K562 (cell line): ENCODE measurements around the gene NUP210. TPM values are rescaled to one million over a fixed set of nuclear protein-coding genes. Genes with fewer than 3 reads are reported as not detected.

Experiments used
- ARID1B ChIP-seq: fragments of 450-650 bp; IDR thresholded peaks from 2 replicates; pipeline ENCODE4 v1.6.1; 2016; ENCODE audit warnings: antibody characterized with exemption, mild to moderate bottlenecking, inconsistent platforms
- BHLHE40 ChIP-seq: IDR thresholded peaks from 2 replicates; pipeline ENCODE4 v1.6.1; 2011; ENCODE audit warnings: low read length, improper control_type of control experiment
- CBFA2T2 ChIP-seq: fragments of 450-650 bp; conservative IDR thresholded peaks from 2 replicates; pipeline ENCODE4 v1.6.1; 2017; ENCODE audit warnings: mild to moderate bottlenecking
- CBX1 ChIP-seq: sonication (generic); IDR thresholded peaks from 2 replicates; pipeline ENCODE4 v1.6.1; 2016; ENCODE audit warnings: antibody characterized with exemption, low read depth, mild to moderate bottlenecking
- CBX8 ChIP-seq: fragments of 200-600 bp; sonication (generic); IDR thresholded peaks from 2 replicates; pipeline ENCODE4 v1.6.1; 2012; ENCODE audit warnings: borderline replicate concordance, mixed run types, low read depth, mild to moderate bottlenecking, moderate library complexity, mixed read lengths, low read length, control low read depth, inconsistent platforms; ENCODE audit not compliant: poor library complexity, severe bottlenecking; ENCODE audit errors: extremely low read depth
- CGGBP1 ChIP-seq: fragments of 250-450 bp; sonication (Bioruptor Pico); IDR thresholded peaks from 2 replicates; pipeline ENCODE4 v1.9.0; 2021; ENCODE audit warnings: mild to moderate bottlenecking
- CREB5 ChIP-seq: fragments of 250-450 bp; sonication (Bioruptor Pico); IDR thresholded peaks from 2 replicates; pipeline ENCODE4 v1.5.0; 2020; ENCODE audit warnings: mild to moderate bottlenecking
- FOXK2 ChIP-seq, 2 experiments: fragments of 450-650 bp; IDR thresholded peaks in 1 of 2; conservative IDR thresholded peaks in 1 of 2; 2 replicates each; pipeline ENCODE4 v1.6.1; 2016; ENCODE audit warnings: low read depth in 2 of 2, mild to moderate bottlenecking in 1 of 2
- HOXB6 ChIP-seq: fragments of 250-450 bp; sonication (Bioruptor Pico); IDR thresholded peaks from 2 replicates; pipeline ENCODE4 v1.5.1; 2022; ENCODE audit warnings: mild to moderate bottlenecking, borderline replicate concordance
- MCM2 ChIP-seq: fragments of 450-650 bp; IDR thresholded peaks from 2 replicates; pipeline ENCODE4 v1.6.1; 2017; ENCODE audit warnings: low read depth, mild to moderate bottlenecking
- MTF1 ChIP-seq: fragments of 250-450 bp; sonication (Bioruptor Pico); IDR thresholded peaks from 2 replicates; pipeline ENCODE4 v1.9.0; 2021; ENCODE audit warnings: moderate library complexity, mild to moderate bottlenecking, inconsistent platforms, borderline replicate concordance
- MYC ChIP-seq, 2 experiments: fragments of 250-450 bp in 1 of 2; sonication (Bioruptor Pico) in 1 of 2; IDR thresholded peaks; 2 replicates each; pipeline versions ENCODE4 v1.5.1 to v1.6.1; 2012 to 2021; ENCODE audit warnings: low read depth in 2 of 2, borderline replicate concordance in 1 of 2, improper control_type of control experiment in 1 of 2, low read length in 1 of 2, mild to moderate bottlenecking in 1 of 2, moderate library complexity in 1 of 2
- MYNN ChIP-seq, 2 experiments: sonication (generic); formaldehyde crosslinking in 1 of 2; IDR thresholded peaks; 2 replicates each; pipeline versions ENCODE4 v1.5.0 to v1.6.1; 2016 to 2020; ENCODE audit warnings: antibody characterized with exemption in 1 of 2, missing genetic modification reagents in 1 of 2
- NFIC ChIP-seq: fragments of 450-650 bp; IDR thresholded peaks from 2 replicates; pipeline ENCODE4 v1.6.1; 2017; ENCODE audit warnings: mild to moderate bottlenecking, inconsistent platforms
- NONO ChIP-seq, 2 experiments: fragments of 200-400 bp in 1 of 2; fragments of 450-650 bp in 1 of 2; formaldehyde crosslinking in 1 of 2; IDR thresholded peaks; 2 replicates each; pipeline ENCODE4 v1.6.1; 2017; ENCODE audit warnings: low read depth in 2 of 2, mild to moderate bottlenecking in 2 of 2, moderate library complexity in 2 of 2, low read length in 1 of 2
- RAD51 ChIP-seq: fragments of 450-650 bp; IDR thresholded peaks from 2 replicates; pipeline ENCODE4 v1.7.1; 2016; ENCODE audit warnings: low read depth, mild to moderate bottlenecking, borderline replicate concordance
- SMARCA4 ChIP-seq: fragments of 450-650 bp; IDR thresholded peaks from 2 replicates; pipeline ENCODE4 v1.6.1; 2016
- SRSF9 ChIP-seq: fragments of 200-400 bp; formaldehyde crosslinking; IDR thresholded peaks from 2 replicates; pipeline ENCODE4 v1.6.1; 2017; ENCODE audit warnings: low read depth, low read length, borderline replicate concordance
- STAT5B ChIP-seq: fragments of 250-450 bp; sonication (Bioruptor Pico); IDR thresholded peaks from 2 replicates; pipeline ENCODE4 v1.8.0; 2021; ENCODE audit warnings: mild to moderate bottlenecking, inconsistent platforms
- ZNF217 ChIP-seq: sonication (generic); formaldehyde crosslinking; IDR thresholded peaks from 2 replicates; pipeline ENCODE4 v1.8.0; 2022; ENCODE audit warnings: mild to moderate bottlenecking, missing genetic modification reagents
- ZNF445 ChIP-seq: fragments of 250-450 bp; sonication (Bioruptor Pico); IDR thresholded peaks from 2 replicates; pipeline ENCODE4 v1.4.0; 2020; ENCODE audit warnings: low read depth, mild to moderate bottlenecking, moderate library complexity
- polyA plus RNA-seq, 8 experiments: library from polyadenylated mRNA; depleted of rRNA in 4 of 8; stranded (reverse) in 5 of 8; unstranded in 3 of 8; fragments of >200 nt; fragmentation: Nextera tagmentation in 2 of 8; fragmentation: Illumina TruSeq in 1 of 8; extraction: Ambion mirVana in 2 of 8; extraction: Trizol in 1 of 8; gene quantifications; 2 replicates each; pipeline versions ENCODE4 v1.2.1 to v1.2.3, GENCODE V29; 2011 to 2014; ENCODE audit warnings: inconsistent platforms in 1 of 8, missing spikeins in 1 of 8
- total RNA-seq, 7 experiments: library from RNA; depleted of rRNA in 6 of 7; stranded (reverse); fragments of >200 nt in 6 of 7; fragmentation: Illumina TruSeq in 2 of 7; extraction: Trizol in 2 of 7; gene quantifications; 2 replicates each; pipeline versions ENCODE4 v1.2.1 to v1.2.3, GENCODE V29; 2011 to 2021; ENCODE audit warnings: low replicate concordance in 1 of 7
- TF ChIP-seq, protein P1 (sequence below), 2 experiments: fragments of 450-650 bp in 1 of 2; sonication (generic) in 1 of 2; formaldehyde crosslinking; conservative IDR thresholded peaks; 2 replicates each; pipeline versions ENCODE4 v1.4.0 to v1.8.1; 2020 to 2022; ENCODE audit warnings: mild to moderate bottlenecking in 1 of 2, missing genetic modification reagents in 1 of 2
- TF ChIP-seq, protein P2 (sequence below): IDR thresholded peaks from 3 replicates; pipeline ENCODE4 v1.6.1; 2011; ENCODE audit warnings: borderline replicate concordance, mild to moderate bottlenecking; ENCODE audit not compliant: insufficient read length, insufficient read depth

NUP210 gene
- total and polyA plus RNA-seq, 9 of the 15 experiments (the other 6 are each of a cell fraction or from before 2014, with no cell fraction given) = 1.2 to 138 (median 44.0) TPM

DNA sequence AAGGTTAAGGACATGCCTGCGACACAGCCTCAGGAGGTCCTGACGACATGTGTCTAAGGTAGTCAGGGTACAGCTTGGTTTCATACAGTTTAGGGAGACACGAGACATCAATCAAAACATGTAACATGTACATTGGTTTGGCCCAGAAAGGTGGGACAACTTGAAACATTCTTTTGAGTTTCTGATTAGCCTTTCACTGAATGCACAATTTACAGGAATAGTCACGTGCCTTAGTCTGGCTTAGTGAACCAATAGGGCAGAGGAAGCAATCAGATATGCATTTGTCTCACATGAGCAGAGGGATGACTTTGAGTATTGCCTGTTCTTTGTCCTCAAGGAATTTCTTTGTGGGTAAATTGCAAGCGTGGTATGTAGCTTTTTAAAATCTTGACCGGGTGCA is 35.5 kb upstream of the NUP210 start (continued):
- no peak for TF ChIP-seq MYC (IDR thresholded peaks at IDR 0.05; ENCODE audit: low read depth, low read length)
- TF ChIP-seq MYC (CRISPR knock-in tag; IDR thresholded peaks at IDR 0.05; ENCODE audit: borderline replicate concordance, low read depth) = no peak
- peak; percentile 85 for TF ChIP-seq BHLHE40
- TF ChIP-seq ZNF217 (CRISPR knock-in tag) = no peak
- no peak for TF ChIP-seq STAT5B
- no peak for TF ChIP-seq SRSF9
- no peak for TF ChIP-seq CGGBP1
- no peak for TF ChIP-seq NONO (IDR thresholded peaks at IDR 0.05; ENCODE audit: low read depth in 2 of 2, low read length in 1 of 2)
- TF ChIP-seq NFIC = no peak
- TF ChIP-seq CBFA2T2 = peak; percentile 62
- no peak for TF ChIP-seq ZNF445
- TF ChIP-seq ARID1B = peak; percentile 32; the same call in 1 of the 2 replicates
- TF ChIP-seq CBX1 = no peak
- TF ChIP-seq, protein P1, sequence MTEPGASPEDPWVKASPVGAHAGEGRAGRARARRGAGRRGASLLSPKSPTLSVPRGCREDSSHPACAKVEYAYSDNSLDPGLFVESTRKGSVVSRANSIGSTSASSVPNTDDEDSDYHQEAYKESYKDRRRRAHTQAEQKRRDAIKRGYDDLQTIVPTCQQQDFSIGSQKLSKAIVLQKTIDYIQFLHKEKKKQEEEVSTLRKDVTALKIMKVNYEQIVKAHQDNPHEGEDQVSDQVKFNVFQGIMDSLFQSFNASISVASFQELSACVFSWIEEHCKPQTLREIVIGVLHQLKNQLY (CRISPR knock-in tag; conservative IDR thresholded peaks at IDR 0.05) = no peak
- no peak for TF ChIP-seq CREB5 (CRISPR knock-in tag)
- TF ChIP-seq MYNN (IDR thresholded peaks at IDR 0.05) = no peak
- no peak for TF ChIP-seq MYNN (CRISPR knock-in tag; IDR thresholded peaks at IDR 0.05)
- no peak for TF ChIP-seq HOXB6 (CRISPR knock-in tag)
- TF ChIP-seq CBX8 = no peak
- peak; percentile 95 for TF ChIP-seq RAD51
- TF ChIP-seq MCM2 = no peak
- TF ChIP-seq, protein P2, sequence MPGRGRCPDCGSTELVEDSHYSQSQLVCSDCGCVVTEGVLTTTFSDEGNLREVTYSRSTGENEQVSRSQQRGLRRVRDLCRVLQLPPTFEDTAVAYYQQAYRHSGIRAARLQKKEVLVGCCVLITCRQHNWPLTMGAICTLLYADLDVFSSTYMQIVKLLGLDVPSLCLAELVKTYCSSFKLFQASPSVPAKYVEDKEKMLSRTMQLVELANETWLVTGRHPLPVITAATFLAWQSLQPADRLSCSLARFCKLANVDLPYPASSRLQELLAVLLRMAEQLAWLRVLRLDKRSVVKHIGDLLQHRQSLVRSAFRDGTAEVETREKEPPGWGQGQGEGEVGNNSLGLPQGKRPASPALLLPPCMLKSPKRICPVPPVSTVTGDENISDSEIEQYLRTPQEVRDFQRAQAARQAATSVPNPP = no peak
- peak; percentile 49; the same call in 1 of the 2 replicates for TF ChIP-seq SMARCA4
- no peak for TF ChIP-seq MTF1 (CRISPR knock-in tag)
- TF ChIP-seq FOXK2 (conservative IDR thresholded peaks at IDR 0.05 in 1 of 2, IDR thresholded peaks at IDR 0.05 in 1 of 2; ENCODE audit: low read depth in 2 of 2) = peak in 1 of 2 experiments; percentile 46; a peak in 1 of 4 replicates
